ENCODE measurements around the gene KCNA2. TPM values are rescaled to one million over a fixed set of nuclear protein-coding genes. Genes with fewer than 3 reads are reported as not detected.

KCNA2 gene
- total RNA-seq, 1 experiment from 2014 or later, result 1.1 TPM

DNA sequence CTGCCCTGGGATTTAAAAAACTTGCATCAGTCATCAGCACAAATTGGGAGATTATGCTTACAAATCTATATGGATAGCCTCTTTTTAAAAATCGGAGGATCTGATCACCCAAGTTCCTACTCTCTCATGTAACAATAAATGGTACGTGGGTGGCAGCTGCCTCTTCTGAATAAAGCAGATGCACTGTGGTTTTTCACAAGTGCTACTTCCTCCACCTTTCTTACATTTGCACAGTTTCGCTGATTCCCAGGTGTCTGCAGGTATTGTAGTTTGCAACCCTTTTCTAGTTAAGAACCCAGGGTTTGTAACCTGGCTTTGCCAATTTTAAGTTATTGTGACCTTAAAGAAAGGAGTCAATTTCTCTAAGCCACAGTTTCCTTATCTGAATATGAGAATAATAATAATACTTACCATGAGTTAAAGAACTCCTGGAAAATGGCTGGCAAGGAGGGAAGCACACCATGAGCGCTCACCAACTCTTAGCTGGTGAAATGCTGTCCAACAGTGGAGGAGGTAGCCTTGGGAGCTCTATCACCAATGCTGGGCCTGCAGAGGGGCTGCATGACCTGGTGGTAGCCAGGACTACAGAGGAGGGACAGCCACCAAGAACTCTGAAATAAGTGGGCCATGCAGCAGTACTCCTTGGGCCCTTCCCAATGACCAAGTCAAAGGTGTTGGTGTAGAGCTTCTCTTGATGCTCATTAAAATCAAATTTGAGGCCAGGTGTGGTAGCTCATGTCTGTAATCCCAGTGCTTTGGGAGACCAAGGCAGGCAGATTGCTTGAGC lies 30.2 kb upstream of the KCNA2 start:
- no peak for TF ChIP-seq SIN3A (IDR thresholded peaks at IDR 0.05; ENCODE audit: borderline replicate concordance, insufficient read depth, low read depth, low read length)
- TF ChIP-seq, protein P1, sequence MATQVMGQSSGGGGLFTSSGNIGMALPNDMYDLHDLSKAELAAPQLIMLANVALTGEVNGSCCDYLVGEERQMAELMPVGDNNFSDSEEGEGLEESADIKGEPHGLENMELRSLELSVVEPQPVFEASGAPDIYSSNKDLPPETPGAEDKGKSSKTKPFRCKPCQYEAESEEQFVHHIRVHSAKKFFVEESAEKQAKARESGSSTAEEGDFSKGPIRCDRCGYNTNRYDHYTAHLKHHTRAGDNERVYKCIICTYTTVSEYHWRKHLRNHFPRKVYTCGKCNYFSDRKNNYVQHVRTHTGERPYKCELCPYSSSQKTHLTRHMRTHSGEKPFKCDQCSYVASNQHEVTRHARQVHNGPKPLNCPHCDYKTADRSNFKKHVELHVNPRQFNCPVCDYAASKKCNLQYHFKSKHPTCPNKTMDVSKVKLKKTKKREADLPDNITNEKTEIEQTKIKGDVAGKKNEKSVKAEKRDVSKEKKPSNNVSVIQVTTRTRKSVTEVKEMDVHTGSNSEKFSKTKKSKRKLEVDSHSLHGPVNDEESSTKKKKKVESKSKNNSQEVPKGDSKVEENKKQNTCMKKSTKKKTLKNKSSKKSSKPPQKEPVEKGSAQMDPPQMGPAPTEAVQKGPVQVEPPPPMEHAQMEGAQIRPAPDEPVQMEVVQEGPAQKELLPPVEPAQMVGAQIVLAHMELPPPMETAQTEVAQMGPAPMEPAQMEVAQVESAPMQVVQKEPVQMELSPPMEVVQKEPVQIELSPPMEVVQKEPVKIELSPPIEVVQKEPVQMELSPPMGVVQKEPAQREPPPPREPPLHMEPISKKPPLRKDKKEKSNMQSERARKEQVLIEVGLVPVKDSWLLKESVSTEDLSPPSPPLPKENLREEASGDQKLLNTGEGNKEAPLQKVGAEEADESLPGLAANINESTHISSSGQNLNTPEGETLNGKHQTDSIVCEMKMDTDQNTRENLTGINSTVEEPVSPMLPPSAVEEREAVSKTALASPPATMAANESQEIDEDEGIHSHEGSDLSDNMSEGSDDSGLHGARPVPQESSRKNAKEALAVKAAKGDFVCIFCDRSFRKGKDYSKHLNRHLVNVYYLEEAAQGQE (IDR thresholded peaks at IDR 0.05; ENCODE audit: insufficient read depth in 1 of 2, low read depth in 2 of 2, low read length in 1 of 2), result no peak
- no peak for TF ChIP-seq TCF7L2 (IDR thresholded peaks at IDR 0.05; ENCODE audit: low read depth, low read length)
- TF ChIP-seq, protein P2, sequence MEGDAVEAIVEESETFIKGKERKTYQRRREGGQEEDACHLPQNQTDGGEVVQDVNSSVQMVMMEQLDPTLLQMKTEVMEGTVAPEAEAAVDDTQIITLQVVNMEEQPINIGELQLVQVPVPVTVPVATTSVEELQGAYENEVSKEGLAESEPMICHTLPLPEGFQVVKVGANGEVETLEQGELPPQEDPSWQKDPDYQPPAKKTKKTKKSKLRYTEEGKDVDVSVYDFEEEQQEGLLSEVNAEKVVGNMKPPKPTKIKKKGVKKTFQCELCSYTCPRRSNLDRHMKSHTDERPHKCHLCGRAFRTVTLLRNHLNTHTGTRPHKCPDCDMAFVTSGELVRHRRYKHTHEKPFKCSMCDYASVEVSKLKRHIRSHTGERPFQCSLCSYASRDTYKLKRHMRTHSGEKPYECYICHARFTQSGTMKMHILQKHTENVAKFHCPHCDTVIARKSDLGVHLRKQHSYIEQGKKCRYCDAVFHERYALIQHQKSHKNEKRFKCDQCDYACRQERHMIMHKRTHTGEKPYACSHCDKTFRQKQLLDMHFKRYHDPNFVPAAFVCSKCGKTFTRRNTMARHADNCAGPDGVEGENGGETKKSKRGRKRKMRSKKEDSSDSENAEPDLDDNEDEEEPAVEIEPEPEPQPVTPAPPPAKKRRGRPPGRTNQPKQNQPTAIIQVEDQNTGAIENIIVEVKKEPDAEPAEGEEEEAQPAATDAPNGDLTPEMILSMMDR (IDR thresholded peaks at IDR 0.05), result no peak
- intact Hi-C loops (cut with micrococcal nuclease; ENCODE audit: unreplicated experiment), result no loop called here
- no peak for ATAC-seq
- in situ Hi-C loops (cut with HindIII; ENCODE audit: low pct_unique_long_range_greater_than_20kb, low sequenced_read_pairs), result no loop called here
- CTCF ChIA-PET, result interaction anchor here (0.5 kb wide), 1 partner anchor 143 kb away, joined by 5 read pairs; no protein-coding TSS in a partner anchor
- no peak overlapping the region for H3K4me3 ChIP-seq (ENCODE audit: low read depth in 2 of 2, low read length in 2 of 2)
- POLR2A ChIA-PET, result no interaction called here
- H3K9me3 ChIP-seq (ENCODE audit: control insufficient read depth, insufficient read depth, low read depth, low read length), result no peaks in the 10 kb centered on the region
- BruUV-seq (replicated peaks), result no TSS peak
- no peaks in the 10 kb centered on the region for H3K36me3 ChIP-seq (ENCODE audit: control insufficient read depth, insufficient read depth, low read length)
- no peaks in the 10 kb centered on the region for H3K4me1 ChIP-seq (ENCODE audit: control insufficient read depth, insufficient read depth, low read length)
- no peaks in the 10 kb centered on the region; the same call in 1 of the 2 replicates for H3K27me3 ChIP-seq (ENCODE audit: control insufficient read depth, insufficient read depth, low read length)
- no peak for DNase-seq (ENCODE audit: low read depth, low spot score)
- no peak overlapping the region for H3K27ac ChIP-seq (ENCODE audit: low read length)

DNA sequence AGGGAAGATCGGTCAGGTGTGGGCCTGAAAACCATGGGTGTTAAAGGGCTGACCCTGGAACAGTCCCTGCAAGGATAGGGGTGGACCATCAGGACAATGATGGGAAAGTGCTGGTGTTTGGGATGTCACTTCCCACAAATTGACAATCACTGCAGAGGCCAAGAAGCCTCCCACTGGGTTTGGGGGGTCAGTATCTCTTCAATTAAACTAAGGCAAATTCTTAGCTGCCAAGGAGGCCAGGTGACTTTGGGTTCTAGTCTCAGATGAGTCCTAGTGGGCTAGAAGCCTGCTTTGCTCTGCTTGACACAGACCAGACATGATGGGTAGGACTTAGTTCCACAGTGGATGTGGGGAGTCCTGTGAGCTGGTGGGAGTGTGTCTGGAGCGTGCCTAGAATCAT lies 29.3 kb upstream of the KCNA2 start:
- Histone ChIP-seq H3K9me3 (ENCODE audit: control insufficient read depth, insufficient read depth, low read depth, low read length) (no peaks in the 10 kb centered on the region), H3K4me1 (ENCODE audit: control insufficient read depth, insufficient read depth, low read length) (no peaks in the 10 kb centered on the region), H3K27me3 (ENCODE audit: control insufficient read depth, insufficient read depth, low read length) (no peaks in the 10 kb centered on the region; the same call in 1 of the 2 replicates), H3K4me3 (ENCODE audit: low read depth in 2 of 2, low read length in 2 of 2) (no peak overlapping the region), H3K36me3 (ENCODE audit: control insufficient read depth, insufficient read depth, low read length) (no peaks in the 10 kb centered on the region), H3K27ac (ENCODE audit: low read length) (no peak overlapping the region)
- TF ChIP-seq, protein P2 (IDR thresholded peaks at IDR 0.05), result no peak
- no peak for TF ChIP-seq POLR2AphosphoS5 (IDR thresholded peaks at IDR 0.05; ENCODE audit: low read depth, low read length)
- TF ChIP-seq, protein P1 (IDR thresholded peaks at IDR 0.05; ENCODE audit: insufficient read depth in 1 of 2, low read depth in 2 of 2, low read length in 1 of 2), result no peak
- no peak for TF ChIP-seq SIN3A (IDR thresholded peaks at IDR 0.05; ENCODE audit: borderline replicate concordance, insufficient read depth, low read depth, low read length)
- no peak for TF ChIP-seq TCF7L2 (IDR thresholded peaks at IDR 0.05; ENCODE audit: low read depth, low read length)
- intact Hi-C loops (cut with micrococcal nuclease; ENCODE audit: unreplicated experiment), result no loop called here
- in situ Hi-C loops (cut with HindIII; ENCODE audit: low pct_unique_long_range_greater_than_20kb, low sequenced_read_pairs), result no loop called here
- POLR2A ChIA-PET, result no interaction called here
- no peak for DNase-seq (ENCODE audit: low read depth, low spot score)
- BruUV-seq (replicated peaks), result no TSS peak
- no peak for ATAC-seq
- CTCF ChIA-PET, result interaction anchor here (0.5 kb wide), 1 partner anchor 144 kb away, joined by 5 read pairs; no protein-coding TSS in a partner anchor

All from Panc1 (cell line).